IPS DF 6.9 (cell line): ENCODE data around the gene UBAC2.

Experiments used
- DNase-seq: peaks from one replicate; pipeline ENCODE4 v3.0.0-alpha.2; 2013; ENCODE audit warnings: low read depth, low spot score
- H3K27ac ChIP-seq: one replicate; pipeline ENCODE4 v1.5.1; 2013; ENCODE audit warnings: low read length, control low read depth
- H3K27me3 ChIP-seq: 2 replicates; pipeline ENCODE4 v1.6.1; 2013; ENCODE audit warnings: mild to moderate bottlenecking, low read length; ENCODE audit not compliant: control insufficient read depth, insufficient read depth
- H3K36me3 ChIP-seq: 2 replicates; pipeline ENCODE4 v1.6.1; 2013; ENCODE audit warnings: low read length; ENCODE audit not compliant: control insufficient read depth, insufficient read depth
- H3K4me1 ChIP-seq: 2 replicates; pipeline ENCODE4 v1.6.1; 2013; ENCODE audit warnings: low read length; ENCODE audit not compliant: control insufficient read depth, insufficient read depth
- H3K4me3 ChIP-seq: 2 replicates; pipeline ENCODE4 v1.5.1; 2013; ENCODE audit warnings: mild to moderate bottlenecking, low read length
- H3K9me3 ChIP-seq: 2 replicates; pipeline ENCODE4 v1.6.1; 2013; ENCODE audit warnings: low read length, inconsistent platforms; ENCODE audit not compliant: control insufficient read depth, insufficient read depth
- WGBS: extraction: QIAGEN DNeasy Blood & Tissue Kit; methylation state at CpG from one replicate; pipeline ENCODE4 v1.1.7; 2013; ENCODE audit warnings: mixed read lengths, missing lambda C conversion rate; ENCODE audit not compliant: insufficient read length, insufficient coverage; 5-methylcytosine and 5-hydroxymethylcytosine counted together

The UBAC2 gene

GRCh38 chr13:99346335-99347042, 145.8 kb downstream of the UBAC2 start:
- DNase-seq, result no peak
- no peak overlapping the region for H3K4me3 ChIP-seq
- no peaks in the 10 kb centered on the region for H3K4me1 ChIP-seq
- H3K36me3 ChIP-seq, result peaks cover 7% of the 10 kb centered on the region; the same call in 1 of the 2 replicates
- no peak overlapping the region for H3K27ac ChIP-seq
- H3K9me3 ChIP-seq, result no peaks in the 10 kb centered on the region
- H3K27me3 ChIP-seq, result no peaks in the 10 kb centered on the region
- 100% methylated on average over 1 of the region's 11 CpGs for WGBS

GRCh38 chr13:99347335-99347878, 146.8 kb downstream of the UBAC2 start:
- Histone ChIP-seq H3K9me3 (no peaks in the 10 kb centered on the region), H3K27ac (no peak overlapping the region), H3K4me3 (no peak overlapping the region), H3K4me1 (no peaks in the 10 kb centered on the region), H3K36me3 (peaks cover 2% of the 10 kb centered on the region; the same call in 1 of the 2 replicates), H3K27me3 (no peaks in the 10 kb centered on the region)
- whole genome bisulfite sequencing, result no CpG with 5 or more reads among the region's 6 CpGs
- no peak for DNase-seq

GRCh38 chr13:99347911-99348451, 147.3 kb downstream of the UBAC2 start:
- H3K4me3 ChIP-seq, result no peak overlapping the region
- no peak overlapping the region for H3K27ac ChIP-seq
- H3K27me3 ChIP-seq, result no peaks in the 10 kb centered on the region
- WGBS, result no CpG with 5 or more reads among the region's 8 CpGs
- peaks cover 2% of the 10 kb centered on the region; the same call in 1 of the 2 replicates for H3K36me3 ChIP-seq
- no peaks in the 10 kb centered on the region for H3K9me3 ChIP-seq
- no peaks in the 10 kb centered on the region for H3K4me1 ChIP-seq
- no peak for DNase-seq

GRCh38 chr13:99350191-99350590, 149.5 kb downstream of the UBAC2 start:
- DNase-seq, result no peak
- Histone ChIP-seq H3K4me3 (no peak overlapping the region), H3K27me3 (no peaks in the 10 kb centered on the region), H3K27ac (no peak overlapping the region), H3K9me3 (no peaks in the 10 kb centered on the region), H3K4me1 (no peaks in the 10 kb centered on the region), H3K36me3 (peaks cover 2% of the 10 kb centered on the region)
- no CpG with 5 or more reads among the region's 2 CpGs for WGBS

GRCh38 chr13:99351772-99352171, 151.1 kb downstream of the UBAC2 start:
- Histone ChIP-seq H3K4me1 (no peaks in the 10 kb centered on the region), H3K9me3 (no peaks in the 10 kb centered on the region)
- WGBS, result no CpG with 5 or more reads among the region's 4 CpGs

GRCh38 chr13:99352351-99353245, 151.9 kb downstream of the UBAC2 start:
- no CpG with 5 or more reads among the region's 17 CpGs for WGBS
- Histone ChIP-seq H3K27ac (no peak overlapping the region), H3K4me1 (no peaks in the 10 kb centered on the region), H3K27me3 (no peaks in the 10 kb centered on the region), H3K4me3 (no peak overlapping the region), H3K36me3 (peaks cover 7% of the 10 kb centered on the region), H3K9me3 (no peaks in the 10 kb centered on the region)
- DNase-seq, result no peak

More at GRCh38 chr13:99351772-99352171, 151.1 kb downstream of the UBAC2 start:
- Histone ChIP-seq H3K27me3 (no peaks in the 10 kb centered on the region), H3K4me3 (no peak overlapping the region), H3K36me3 (peaks cover 7% of the 10 kb centered on the region), H3K27ac (no peak overlapping the region)
- DNase-seq, result no peak

- DNase-seq, result no peak
- Histone ChIP-seq H3K4me3 (no peak overlapping the region), H3K4me1 (no peaks in the 10 kb centered on the region), H3K27ac (no peak overlapping the region), H3K27me3 (no peaks in the 10 kb centered on the region), H3K36me3 (peaks cover 7% of the 10 kb centered on the region), H3K9me3 (no peaks in the 10 kb centered on the region)
- no CpG with 5 or more reads among the region's 2 CpGs for WGBS
Measured at GRCh38 chr13:99353246-99353600, 152.6 kb downstream of the UBAC2 start.

- Histone ChIP-seq H3K36me3 (peaks cover 7% of the 10 kb centered on the region), H3K4me3 (no peak overlapping the region), H3K9me3 (no peaks in the 10 kb centered on the region), H3K4me1 (no peaks in the 10 kb centered on the region), H3K27ac (no peak overlapping the region), H3K27me3 (no peaks in the 10 kb centered on the region)
- DNase-seq, result no peak
- WGBS, result no CpG with 5 or more reads among the region's 8 CpGs
Measured at GRCh38 chr13:99353836-99354235, 153.2 kb downstream of the UBAC2 start.

GRCh38 chr13:99354371-99354951, 153.8 kb downstream of the UBAC2 start:
- H3K36me3 ChIP-seq, result peaks cover 5% of the 10 kb centered on the region
- WGBS, result no CpG with 5 or more reads among the region's 8 CpGs

More at GRCh38 chr13:99354371-99354951, 153.8 kb downstream of the UBAC2 start:
- no peaks in the 10 kb centered on the region for H3K27me3 ChIP-seq
- H3K27ac ChIP-seq, result no peak overlapping the region
- no peaks in the 10 kb centered on the region for H3K9me3 ChIP-seq
- H3K4me1 ChIP-seq, result no peaks in the 10 kb centered on the region
- DNase-seq, result no peak
- no peak overlapping the region for H3K4me3 ChIP-seq
